Body of pancreas (tissue), 4 donors: Measurements from ENCODE around the gene PTPRM.

Experiments
- CTCF ChIP-seq, 7 experiments: fragments of 450-650 bp in 4 of 7; fragments of 200-600 bp in 3 of 7; sonication (generic) in 3 of 7; IDR thresholded peaks; one replicate each; pipeline ENCODE4 v1.5.1; 2016 to 2019; ENCODE audit warnings: antibody characterized with exemption in 7 of 7
- POLR2A ChIP-seq, 3 donors: fragments of 450-650 bp; IDR thresholded peaks; one replicate each; pipeline ENCODE4 v1.6.1; 2016; ENCODE audit warnings: antibody characterized with exemption in 3 of 3, mild to moderate bottlenecking in 2 of 3

GRCh38 chr18:8435376-8435775, 868.3 kb downstream of the PTPRM start:
- no peak for TF ChIP-seq CTCF (IDR thresholded peaks at IDR 0.05)
- no peak for TF ChIP-seq POLR2A (IDR thresholded peaks at IDR 0.05)
